T-helper 2 cell treated with Interferon-gamma antibody and Interleukin-4, amounts not matched to agents 5 μg/mL and 100 μg/mL, for 36 hours (primary cell): ENCODE measurements around the gene GHRHR.

Source experiments
- DNase-seq: peaks from one replicate; pipeline ENCODE4 v3.0.0; 2021; ENCODE audit warnings: low spot score
- H3K27ac Mint-ChIP-seq: one replicate; pipeline ENCODE4 v1.8.0; 2021; ENCODE audit warnings: mild to moderate bottlenecking, mixed read lengths
- H3K27me3 Mint-ChIP-seq: one replicate; pipeline ENCODE4 v1.8.0; 2021; ENCODE audit warnings: low read depth, mixed read lengths
- H3K36me3 Mint-ChIP-seq: one replicate; pipeline ENCODE4 v1.8.0; 2021; ENCODE audit warnings: low read depth, mixed read lengths
- H3K4me1 Mint-ChIP-seq: one replicate; pipeline ENCODE4 v1.8.0; 2021; ENCODE audit warnings: low read depth, mixed read lengths
- H3K4me3 Mint-ChIP-seq: one replicate; pipeline ENCODE4 v1.8.0; 2022; ENCODE audit warnings: mild to moderate bottlenecking, moderate library complexity, mixed read lengths
- H3K9me3 Mint-ChIP-seq: one replicate; pipeline ENCODE4 v1.8.0; 2021; ENCODE audit warnings: mixed read lengths

GHRHR gene

DNA sequence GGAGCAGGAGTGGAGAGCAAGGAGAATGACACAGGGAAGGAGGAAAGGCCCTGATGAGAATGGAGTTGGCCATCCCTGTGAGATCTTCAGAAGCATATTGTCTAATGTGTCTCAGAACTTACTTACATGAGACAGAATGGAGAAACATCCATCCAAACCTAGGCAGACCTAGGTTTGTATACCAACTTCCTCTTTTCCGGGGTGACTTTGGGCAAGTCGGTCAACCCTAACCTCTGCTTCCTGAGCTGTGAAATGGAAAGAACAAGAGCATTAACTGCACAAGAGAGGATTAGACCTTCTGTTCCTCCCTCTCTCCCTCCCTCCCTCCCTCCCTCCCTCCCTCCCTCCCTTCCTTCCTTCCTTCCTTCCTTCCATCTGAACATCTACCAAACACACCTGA lies 4.5 kb downstream of the GHRHR start:
- Mint-ChIP-seq H3K4me3 (no peak overlapping the region), H3K27ac (no peak overlapping the region), H3K4me1 (no peaks in the 10 kb centered on the region), H3K9me3 (no peaks in the 10 kb centered on the region), H3K36me3 (no peaks in the 10 kb centered on the region), H3K27me3 (peaks cover 15% of the 10 kb centered on the region)
- DNase-seq = no peak

DNA sequence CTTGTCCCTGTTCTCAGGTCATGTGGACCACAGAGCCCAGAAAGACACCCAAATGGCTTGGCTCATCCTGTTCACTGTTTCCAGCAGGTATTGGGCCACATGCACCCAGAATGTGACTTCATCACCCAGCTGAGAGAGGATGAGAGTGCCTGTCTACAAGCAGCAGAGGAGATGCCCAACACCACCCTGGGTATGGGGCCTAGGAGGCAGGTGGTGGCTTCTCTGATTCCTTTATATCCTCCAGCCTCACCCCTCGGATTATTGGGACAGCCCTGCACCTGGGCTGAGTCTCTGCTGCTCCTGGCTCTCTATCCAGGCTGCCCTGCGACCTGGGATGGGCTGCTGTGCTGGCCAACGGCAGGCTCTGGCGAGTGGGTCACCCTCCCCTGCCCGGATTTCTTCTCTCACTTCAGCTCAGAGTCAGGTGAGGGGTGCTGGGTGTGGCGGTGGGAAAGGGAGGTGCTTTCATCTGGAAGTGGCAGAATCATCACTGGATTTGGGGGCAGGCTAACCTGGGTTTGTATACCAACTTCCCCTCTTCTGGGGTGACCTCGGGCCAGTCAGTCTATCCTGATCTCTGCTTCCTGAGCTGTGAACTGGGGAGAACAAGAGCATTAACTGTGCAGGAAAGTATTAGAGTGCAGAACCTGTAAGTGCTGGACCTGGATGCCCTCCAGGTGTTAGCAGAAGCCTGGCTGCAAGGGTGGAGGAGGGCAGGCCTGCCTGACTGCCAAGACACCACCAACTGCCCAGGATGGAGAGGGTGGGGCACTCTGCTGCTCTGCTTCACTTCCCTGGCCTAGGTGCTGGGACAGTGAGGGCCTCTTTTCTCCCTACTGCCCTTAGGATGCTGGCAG lies 5.2 kb downstream of the GHRHR start:
- H3K27ac Mint-ChIP-seq = no peak overlapping the region
- no peaks in the 10 kb centered on the region for H3K4me1 Mint-ChIP-seq
- DNase-seq = no peak
- no peaks in the 10 kb centered on the region for H3K9me3 Mint-ChIP-seq
- peaks cover 15% of the 10 kb centered on the region for H3K27me3 Mint-ChIP-seq
- H3K4me3 Mint-ChIP-seq = no peak overlapping the region
- no peaks in the 10 kb centered on the region for H3K36me3 Mint-ChIP-seq

DNA sequence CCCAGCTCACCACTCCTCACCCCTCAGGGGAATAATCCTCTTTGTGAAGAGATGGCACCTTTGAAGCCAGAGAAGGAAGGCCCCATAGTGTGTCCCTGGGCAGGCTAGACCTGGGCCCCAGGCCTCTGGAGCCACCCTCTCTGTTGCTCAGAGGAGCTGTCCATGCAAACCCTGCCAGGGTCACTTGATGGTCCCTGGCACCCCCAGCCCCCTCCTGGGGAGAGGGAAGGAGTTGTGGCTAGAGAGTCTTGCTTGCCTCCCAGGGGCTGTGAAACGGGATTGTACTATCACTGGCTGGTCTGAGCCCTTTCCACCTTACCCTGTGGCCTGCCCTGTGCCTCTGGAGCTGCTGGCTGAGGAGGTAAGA lies 5.8 kb downstream of the GHRHR start:
- H3K36me3 Mint-ChIP-seq = no peaks in the 10 kb centered on the region
- no peak overlapping the region for H3K4me3 Mint-ChIP-seq
- DNase-seq = no peak
- no peak overlapping the region for H3K27ac Mint-ChIP-seq
- no peaks in the 10 kb centered on the region for H3K9me3 Mint-ChIP-seq
- H3K4me1 Mint-ChIP-seq = peaks cover 3% of the 10 kb centered on the region
- peaks cover 15% of the 10 kb centered on the region for H3K27me3 Mint-ChIP-seq

DNA sequence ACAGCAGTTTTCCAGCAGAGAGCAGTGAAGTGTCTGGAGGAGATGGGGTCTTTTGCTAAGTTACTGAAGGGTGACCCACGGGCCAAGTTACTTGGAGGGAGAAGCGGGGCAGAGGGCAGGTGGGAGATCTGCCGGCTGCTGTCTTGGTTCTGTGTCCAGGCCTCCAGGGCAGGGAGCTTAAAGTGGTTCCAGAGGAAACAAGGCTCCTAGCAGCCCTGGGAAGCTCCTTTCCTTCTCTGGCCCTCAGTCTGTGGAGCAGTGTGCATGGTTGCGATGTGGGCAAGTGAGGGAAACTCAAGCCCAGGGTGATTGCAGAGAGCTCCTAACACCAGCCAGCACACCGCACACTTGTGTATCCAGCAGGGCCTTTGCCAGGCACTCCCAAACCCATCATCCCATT lies 6.3 kb downstream of the GHRHR start:
- H3K27ac Mint-ChIP-seq = no peak overlapping the region
- peaks cover 15% of the 10 kb centered on the region for H3K27me3 Mint-ChIP-seq
- no peaks in the 10 kb centered on the region for H3K36me3 Mint-ChIP-seq
- peaks cover 7% of the 10 kb centered on the region for H3K4me1 Mint-ChIP-seq
- no peaks in the 10 kb centered on the region for H3K9me3 Mint-ChIP-seq
- no peak overlapping the region for H3K4me3 Mint-ChIP-seq
- DNase-seq = peak; percentile 2

DNA sequence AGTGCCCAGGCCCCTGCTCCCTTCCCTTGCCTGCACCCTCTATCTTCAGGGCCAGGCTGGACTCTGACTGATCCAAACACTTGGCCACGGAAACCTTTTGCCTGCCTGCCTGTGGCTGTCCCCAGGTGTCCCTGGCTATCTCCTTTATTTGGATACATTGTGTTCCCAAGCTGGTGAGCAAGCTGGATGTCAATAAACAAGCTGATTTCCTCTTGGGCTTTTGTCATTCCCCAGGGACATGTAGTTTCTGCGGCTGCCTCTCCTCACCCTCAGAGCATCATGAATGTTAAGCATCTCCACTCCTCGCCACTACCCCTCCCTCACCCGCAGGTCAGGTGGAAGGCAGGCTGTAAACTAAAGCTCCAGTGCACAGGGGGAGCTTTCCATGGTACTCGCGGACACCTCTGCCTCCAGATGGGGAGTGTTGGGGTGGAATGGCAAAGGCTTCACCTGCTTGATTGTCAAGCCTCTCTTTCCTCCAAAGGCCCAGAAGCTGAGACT lies 6.9 kb downstream of the GHRHR start:
- no peaks in the 10 kb centered on the region for H3K9me3 Mint-ChIP-seq
- H3K36me3 Mint-ChIP-seq = no peaks in the 10 kb centered on the region
- no peak for DNase-seq
- peaks cover 7% of the 10 kb centered on the region for H3K4me1 Mint-ChIP-seq
- H3K27me3 Mint-ChIP-seq = peaks cover 15% of the 10 kb centered on the region
- H3K27ac Mint-ChIP-seq = no peak overlapping the region
- no peak overlapping the region for H3K4me3 Mint-ChIP-seq

DNA sequence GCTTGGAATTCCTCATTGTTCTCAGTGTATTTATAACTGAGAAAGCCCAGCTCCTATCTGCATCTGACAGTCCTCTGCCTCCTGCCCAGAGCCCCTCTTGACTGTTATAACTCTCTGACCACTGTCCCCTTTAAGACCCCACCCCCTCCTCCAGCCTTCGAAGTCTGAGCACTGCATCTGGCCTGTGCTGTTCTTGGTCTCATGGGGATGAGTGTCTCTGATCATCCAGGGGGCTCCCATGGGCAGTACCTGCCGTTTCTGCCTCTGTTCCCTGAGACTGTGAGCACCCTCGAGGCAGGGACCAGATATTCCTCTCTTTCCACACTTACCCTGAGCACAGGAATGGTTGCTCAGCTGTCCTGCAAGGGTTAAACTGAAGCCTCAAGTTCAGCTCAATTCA lies 7.7 kb downstream of the GHRHR start:
- no peaks in the 10 kb centered on the region for H3K9me3 Mint-ChIP-seq
- peaks cover 7% of the 10 kb centered on the region for H3K4me1 Mint-ChIP-seq
- H3K36me3 Mint-ChIP-seq = no peaks in the 10 kb centered on the region
- no peak overlapping the region for H3K27ac Mint-ChIP-seq
- DNase-seq = no peak
- peaks cover 15% of the 10 kb centered on the region for H3K27me3 Mint-ChIP-seq
- H3K4me3 Mint-ChIP-seq = no peak overlapping the region

DNA sequence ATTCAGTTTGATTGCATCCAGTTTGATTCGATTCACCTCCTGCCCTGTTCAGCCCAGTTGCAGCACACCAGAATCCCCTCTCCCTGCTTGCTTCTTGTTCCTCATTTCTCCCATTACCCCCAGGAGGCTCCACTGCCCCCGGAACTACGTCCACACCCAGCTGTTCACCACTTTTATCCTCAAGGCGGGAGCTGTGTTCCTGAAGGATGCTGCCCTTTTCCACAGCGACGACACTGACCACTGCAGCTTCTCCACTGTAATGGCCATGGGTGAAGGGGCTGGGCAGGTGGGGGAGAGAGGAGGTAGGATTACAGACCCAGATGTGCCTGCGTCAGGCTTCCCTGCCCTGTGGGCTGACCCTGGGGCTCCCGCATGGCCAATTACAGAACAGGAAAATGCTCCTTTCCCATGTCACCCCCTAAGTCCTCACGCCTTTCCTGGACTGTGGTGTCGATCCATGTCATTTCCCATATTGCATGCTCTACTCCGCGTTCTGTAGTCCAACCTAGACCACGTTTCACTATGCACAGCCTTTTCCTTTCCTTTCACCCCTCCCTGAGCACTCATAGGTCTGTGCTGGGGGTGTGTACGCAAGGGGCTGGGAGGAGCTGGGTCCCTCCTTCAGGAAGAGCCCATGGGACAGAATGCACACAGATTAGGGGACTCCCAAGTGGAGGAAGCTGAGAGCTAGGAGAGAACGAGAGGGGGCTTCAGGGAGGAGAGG lies 8.2 kb downstream of the GHRHR start:
- H3K27ac Mint-ChIP-seq = no peak overlapping the region
- H3K27me3 Mint-ChIP-seq = peaks cover 15% of the 10 kb centered on the region
- peaks cover 7% of the 10 kb centered on the region for H3K4me1 Mint-ChIP-seq
- DNase-seq = no peak
- H3K4me3 Mint-ChIP-seq = no peak overlapping the region
- H3K36me3 Mint-ChIP-seq = no peaks in the 10 kb centered on the region
- no peaks in the 10 kb centered on the region for H3K9me3 Mint-ChIP-seq

DNA sequence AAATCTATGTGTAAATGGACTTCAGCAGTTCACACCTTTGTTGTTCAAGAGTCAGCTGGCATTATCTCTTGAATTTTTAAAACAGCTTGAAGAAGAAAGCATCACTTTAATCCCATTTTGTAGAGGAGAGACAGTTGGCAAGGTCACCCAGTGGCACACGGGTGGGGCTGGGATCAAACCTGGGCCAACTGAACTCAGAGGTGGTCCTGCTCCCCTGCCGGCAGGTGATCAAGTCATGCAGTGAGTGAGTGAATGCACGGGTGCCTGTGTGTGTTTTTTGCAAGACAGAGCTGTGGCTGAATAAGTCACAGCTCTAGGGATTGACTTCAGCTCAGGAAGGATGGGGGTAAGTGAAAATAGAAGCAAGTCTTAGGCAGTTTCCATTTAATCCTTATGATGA lies 9.5 kb downstream of the GHRHR start:
- Mint-ChIP-seq H3K9me3 (no peaks in the 10 kb centered on the region), H3K4me3 (no peak overlapping the region), H3K27ac (no peak overlapping the region), H3K36me3 (no peaks in the 10 kb centered on the region), H3K27me3 (peaks cover 13% of the 10 kb centered on the region), H3K4me1 (peaks cover 7% of the 10 kb centered on the region)
- no peak for DNase-seq

DNA sequence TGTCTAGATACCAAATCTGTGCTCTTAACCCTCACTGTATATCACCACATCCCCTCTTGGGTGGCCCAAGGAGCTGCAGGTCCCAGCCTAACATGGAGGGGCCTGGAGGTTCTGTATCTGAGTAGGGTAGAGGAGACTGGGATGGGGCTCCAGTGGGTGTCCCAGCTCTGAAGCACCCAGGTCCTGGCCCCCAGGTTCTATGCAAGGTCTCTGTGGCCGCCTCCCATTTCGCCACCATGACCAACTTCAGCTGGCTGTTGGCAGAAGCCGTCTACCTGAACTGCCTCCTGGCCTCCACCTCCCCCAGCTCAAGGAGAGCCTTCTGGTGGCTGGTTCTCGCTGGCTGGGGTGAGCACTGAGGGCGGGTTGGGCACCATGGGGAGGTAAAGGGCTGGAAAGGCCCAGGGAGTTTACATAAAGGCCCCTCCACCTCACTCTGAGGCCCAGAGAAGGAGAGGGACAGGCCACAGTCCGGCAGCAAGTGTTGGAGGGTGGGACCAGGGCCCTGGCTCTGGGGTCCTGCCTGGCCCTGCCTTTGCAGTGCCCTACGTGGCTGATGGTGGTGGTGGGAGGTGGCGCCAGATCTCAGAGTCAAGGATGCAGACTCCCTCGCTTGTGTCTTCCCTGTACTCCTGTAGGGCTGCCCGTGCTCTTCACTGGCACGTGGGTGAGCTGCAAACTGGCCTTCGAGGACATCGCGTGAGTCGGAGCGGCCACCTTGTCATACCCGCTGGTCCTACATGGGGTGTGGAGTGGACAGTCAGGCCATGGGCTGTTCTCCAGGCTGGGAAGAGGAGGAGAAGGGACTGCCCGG lies 10.2 kb downstream of the GHRHR start:
- peak overlapping the region; percentile 60 for H3K27ac Mint-ChIP-seq
- H3K27me3 Mint-ChIP-seq = peaks cover 13% of the 10 kb centered on the region
- H3K4me3 Mint-ChIP-seq = no peak overlapping the region
- DNase-seq = no peak
- H3K4me1 Mint-ChIP-seq = peaks cover 7% of the 10 kb centered on the region
- no peaks in the 10 kb centered on the region for H3K9me3 Mint-ChIP-seq
- no peaks in the 10 kb centered on the region for H3K36me3 Mint-ChIP-seq

DNA sequence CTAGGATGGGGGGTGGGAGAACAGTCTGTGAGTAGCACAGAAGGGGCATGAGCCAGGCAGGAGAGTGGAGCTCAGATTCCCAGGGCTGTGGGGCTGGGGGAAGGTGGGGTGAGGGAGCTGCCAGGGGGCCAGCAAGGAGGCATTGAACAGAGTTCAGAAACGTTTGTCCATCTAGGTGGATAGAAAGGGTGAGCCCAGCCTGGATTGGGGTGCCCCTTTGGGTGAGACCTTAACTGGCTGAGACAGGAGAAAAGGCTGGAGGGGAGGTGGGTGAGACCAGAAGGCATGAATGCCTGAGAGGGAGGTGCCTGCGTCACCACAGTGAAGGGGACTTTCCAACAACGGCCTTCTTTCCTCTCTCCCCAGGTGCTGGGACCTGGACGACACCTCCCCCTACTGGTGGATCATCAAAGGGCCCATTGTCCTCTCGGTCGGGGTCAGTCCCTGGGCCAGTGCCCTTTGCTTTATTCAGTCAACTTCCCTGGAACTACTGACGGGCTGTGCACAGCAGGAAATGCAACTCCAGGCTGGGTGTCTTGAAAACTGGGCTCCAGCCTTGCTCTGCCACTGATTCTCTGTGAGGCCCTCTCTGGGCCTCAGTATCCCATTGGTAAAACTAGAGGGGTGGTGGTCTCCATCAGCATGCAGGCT lies 11.0 kb downstream of the GHRHR start:
- Mint-ChIP-seq H3K9me3 (no peaks in the 10 kb centered on the region), H3K36me3 (no peaks in the 10 kb centered on the region), H3K27me3 (peaks cover 13% of the 10 kb centered on the region), H3K4me1 (peaks cover 7% of the 10 kb centered on the region), H3K27ac (peak overlapping the region; percentile 60), H3K4me3 (no peak overlapping the region)
- peak; percentile 57 for DNase-seq

DNA sequence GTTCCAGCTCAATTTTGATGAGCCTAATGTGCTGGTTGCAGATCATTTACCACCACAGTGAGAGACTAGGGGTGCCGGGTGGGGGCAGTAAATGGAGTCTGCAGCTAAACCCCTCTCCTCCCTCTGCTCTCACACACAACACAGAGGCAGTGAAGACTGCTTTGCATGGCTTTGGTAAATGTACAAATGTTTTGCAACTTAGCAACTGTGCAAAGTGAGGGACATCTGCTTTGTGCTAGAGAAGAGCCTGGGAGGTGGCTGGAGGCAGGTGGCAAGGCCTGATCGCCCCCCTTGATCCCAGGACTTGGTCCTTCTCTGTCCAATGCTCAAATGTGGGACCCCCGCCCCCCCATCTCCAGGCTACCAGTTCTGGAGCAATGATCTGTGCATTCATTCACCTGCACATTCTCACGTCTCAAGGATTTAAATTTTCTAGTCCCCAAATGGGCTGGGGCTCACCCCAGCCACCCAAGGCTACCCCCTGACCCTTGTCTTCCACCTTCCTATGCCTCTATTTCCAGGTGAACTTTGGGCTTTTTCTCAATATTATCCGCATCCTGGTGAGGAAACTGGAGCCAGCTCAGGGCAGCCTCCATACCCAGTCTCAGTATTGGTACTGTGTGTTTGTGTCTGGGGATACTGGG lies 11.6 kb downstream of the GHRHR start:
- no peaks in the 10 kb centered on the region for H3K36me3 Mint-ChIP-seq
- peaks cover 13% of the 10 kb centered on the region for H3K27me3 Mint-ChIP-seq
- H3K27ac Mint-ChIP-seq = no peak overlapping the region
- H3K4me3 Mint-ChIP-seq = no peak overlapping the region
- no peak for DNase-seq
- H3K4me1 Mint-ChIP-seq = peaks cover 7% of the 10 kb centered on the region
- H3K9me3 Mint-ChIP-seq = no peaks in the 10 kb centered on the region

DNA sequence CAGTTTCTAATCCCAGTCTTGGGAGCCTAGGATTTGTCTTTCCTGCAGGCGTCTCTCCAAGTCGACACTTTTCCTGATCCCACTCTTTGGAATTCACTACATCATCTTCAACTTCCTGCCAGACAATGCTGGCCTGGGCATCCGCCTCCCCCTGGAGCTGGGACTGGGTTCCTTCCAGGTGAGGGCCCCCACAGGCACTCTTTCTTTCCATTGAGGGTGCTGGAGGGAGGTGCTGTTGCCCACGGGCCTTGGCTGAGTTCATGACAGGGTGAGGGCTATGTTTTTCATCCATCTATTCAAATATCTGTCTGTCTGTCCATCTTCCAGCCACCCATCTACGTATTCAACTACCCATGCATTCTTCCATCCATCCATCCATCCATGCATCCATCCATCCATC lies 12.6 kb downstream of the GHRHR start:
- peaks cover 8% of the 10 kb centered on the region for H3K27me3 Mint-ChIP-seq
- no peaks in the 10 kb centered on the region for H3K36me3 Mint-ChIP-seq
- peaks cover 7% of the 10 kb centered on the region for H3K4me1 Mint-ChIP-seq
- H3K27ac Mint-ChIP-seq = no peak overlapping the region
- no peak overlapping the region for H3K4me3 Mint-ChIP-seq
- DNase-seq = no peak
- H3K9me3 Mint-ChIP-seq = no peaks in the 10 kb centered on the region

DNA sequence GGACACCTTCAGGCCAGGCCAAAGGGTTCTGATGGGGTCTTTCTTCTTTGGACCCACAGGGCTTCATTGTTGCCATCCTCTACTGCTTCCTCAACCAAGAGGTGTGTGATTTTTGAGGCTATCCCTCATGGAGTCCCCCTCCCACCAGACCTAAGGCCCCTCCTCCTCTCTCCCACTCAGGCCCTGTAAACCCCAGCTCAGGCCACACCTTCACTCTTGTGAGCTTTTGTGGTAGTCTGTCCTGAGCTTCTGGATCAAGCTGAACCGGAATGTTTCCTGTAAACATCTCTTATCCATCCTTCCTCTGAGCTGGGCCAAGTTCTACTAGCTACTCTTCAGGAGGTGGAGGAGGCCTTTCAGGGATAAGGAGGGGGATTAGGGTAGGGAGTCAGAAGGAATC lies 13.5 kb downstream of the GHRHR start:
- Mint-ChIP-seq H3K27ac (no peak overlapping the region), H3K4me3 (no peak overlapping the region), H3K9me3 (no peaks in the 10 kb centered on the region), H3K36me3 (no peaks in the 10 kb centered on the region), H3K27me3 (peaks cover 4% of the 10 kb centered on the region), H3K4me1 (peaks cover 7% of the 10 kb centered on the region)
- DNase-seq = no peak
